Renal cortex interstitium (tissue), 11 donors: ENCODE results near the gene HOXC12. TPM values are rescaled to one million over a fixed set of nuclear protein-coding genes. Genes with fewer than 3 reads are reported as not detected.

Experiments used
- DNase-seq, 11 donors: peaks; one replicate each; pipeline ENCODE4 v3.0.0-alpha.2; 2013; ENCODE audit warnings: low read depth in 9 of 11, low spot score in 4 of 11; ENCODE audit errors: extremely low read depth in 1 of 11
- polyA plus RNA-seq, 3 donors: library from polyadenylated mRNA; unstranded; fragments of 120-200 nt; gene quantifications; one replicate each; pipeline ENCODE4 v1.2.1, GENCODE V29; 2013; ENCODE audit not compliant: insufficient read length in 3 of 3

HOXC12 gene
- polyA plus RNA-seq, 3 donors: not detected

DNA sequence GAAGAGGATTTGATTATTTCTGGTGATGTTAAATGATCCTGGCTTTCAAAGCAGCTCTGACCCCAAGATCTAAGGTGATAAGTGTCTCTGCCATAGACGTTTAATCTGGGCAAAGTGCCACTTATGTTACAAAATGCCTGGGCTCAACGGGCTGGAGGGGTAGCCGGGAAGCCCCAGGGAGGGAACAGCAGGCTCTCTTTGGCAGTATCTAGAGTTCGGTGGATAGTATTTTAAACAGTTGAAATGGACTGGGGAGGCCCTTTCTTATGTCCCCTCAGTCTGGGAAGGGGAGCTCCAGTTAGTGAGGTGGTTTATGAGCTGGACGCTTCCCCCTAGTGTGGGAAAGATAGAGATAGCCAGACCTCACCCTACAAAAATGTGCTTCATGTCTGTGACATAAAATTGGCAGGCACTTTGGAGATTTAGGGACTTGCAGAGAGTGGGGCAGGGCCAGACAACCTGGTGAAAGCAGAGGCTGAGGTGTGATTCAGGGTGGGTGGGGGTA lies 12.8 kb downstream of the HOXC12 start:
- DNase-seq: no peak

DNA sequence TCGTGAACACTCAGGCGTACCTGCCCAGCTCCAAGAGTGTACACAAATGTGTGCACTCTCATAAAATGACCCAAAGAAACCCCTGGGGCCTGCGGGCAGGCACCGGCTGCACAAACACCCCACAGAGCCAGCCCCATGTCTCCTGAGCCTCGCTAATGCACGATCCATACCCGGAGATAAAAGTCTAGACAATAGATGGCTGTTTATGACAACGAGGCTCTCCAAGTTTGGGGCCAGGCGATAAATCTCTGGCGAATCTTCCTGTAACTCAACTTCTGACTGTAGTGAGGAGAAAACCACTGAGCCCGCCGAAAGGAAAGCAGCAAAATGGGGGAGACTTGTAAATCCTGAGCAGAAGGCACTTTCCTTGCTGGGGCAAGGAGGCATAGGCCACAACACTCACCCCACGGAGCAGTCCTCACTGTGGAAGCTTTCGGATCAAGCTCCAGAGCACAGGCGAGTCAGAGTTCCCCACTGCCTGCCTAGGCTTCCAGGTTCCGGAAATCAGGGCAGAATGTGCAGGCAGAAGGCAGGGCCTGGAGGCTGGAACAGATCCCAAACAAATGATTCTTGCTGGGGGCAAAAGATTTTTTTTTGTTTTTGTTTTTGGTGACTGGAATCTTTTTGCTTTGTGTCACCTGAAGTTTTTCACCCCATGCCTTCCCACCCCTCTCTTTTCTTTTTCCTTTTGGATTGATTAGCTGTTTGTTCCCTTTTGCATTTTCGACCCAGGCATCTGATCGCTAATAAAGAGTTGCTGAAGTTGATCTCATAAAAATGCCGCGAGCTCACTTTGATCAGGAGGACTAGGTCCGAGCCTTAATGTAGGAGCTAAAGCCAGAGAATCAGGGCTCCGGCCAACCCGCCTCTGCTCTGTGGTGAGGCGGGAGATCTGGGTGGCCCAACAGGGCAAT lies 13.8 kb downstream of the HOXC12 start:
- DNase-seq: no peak

DNA sequence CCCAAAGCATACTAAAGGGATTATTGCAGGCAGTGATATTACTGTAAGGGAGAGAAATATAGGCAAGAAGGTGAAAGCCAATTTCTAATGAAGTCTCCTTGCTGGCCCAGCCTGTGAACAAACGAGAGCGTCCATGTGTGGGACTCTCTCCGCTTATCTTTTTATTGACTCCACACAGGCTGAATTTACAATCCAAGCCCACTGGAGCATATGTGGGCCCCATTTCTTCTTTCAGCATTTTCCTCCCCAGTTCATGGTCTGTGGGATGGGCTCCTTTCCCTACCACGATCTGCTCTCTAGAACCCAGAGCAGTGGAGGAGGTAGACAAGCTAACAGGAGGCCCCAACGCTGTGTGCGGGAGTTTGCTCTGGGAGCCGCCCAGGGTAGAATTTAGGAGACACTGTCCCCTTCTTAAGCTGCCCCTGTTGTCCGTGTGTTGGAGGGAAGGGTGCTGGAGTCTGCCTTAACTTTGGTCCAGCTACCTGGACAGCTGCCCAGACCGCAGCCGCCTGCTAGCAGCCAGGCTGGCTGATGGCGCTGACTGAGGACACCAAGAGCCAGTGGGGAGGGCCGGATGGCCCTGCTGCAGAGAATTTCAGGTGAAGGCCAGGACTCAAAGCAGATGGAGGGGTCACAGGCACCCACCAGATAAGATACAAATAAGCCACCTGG lies 15.0 kb downstream of the HOXC12 start:
- DNase-seq: no peak

DNA sequence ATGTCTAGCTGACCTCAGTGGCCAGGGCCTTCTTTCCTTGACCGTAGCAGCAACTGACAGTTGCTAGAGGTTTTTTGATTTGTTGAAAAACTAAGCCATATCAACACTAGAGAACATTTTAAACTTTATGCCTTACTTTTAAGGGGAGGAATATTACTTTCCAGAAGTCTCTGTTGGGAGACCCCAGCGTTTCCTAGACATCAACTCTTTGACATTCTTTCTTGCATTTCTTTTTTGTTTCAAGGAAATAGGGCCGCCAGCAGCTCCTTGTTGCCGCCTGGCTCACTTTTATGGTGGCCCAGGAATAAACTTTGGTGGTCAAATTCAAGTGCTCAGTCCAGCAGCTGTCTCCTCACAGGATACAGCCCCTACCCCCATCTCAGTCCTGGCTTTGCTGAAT lies 15.7 kb downstream of the HOXC12 start:
- DNase-seq: no peak

DNA sequence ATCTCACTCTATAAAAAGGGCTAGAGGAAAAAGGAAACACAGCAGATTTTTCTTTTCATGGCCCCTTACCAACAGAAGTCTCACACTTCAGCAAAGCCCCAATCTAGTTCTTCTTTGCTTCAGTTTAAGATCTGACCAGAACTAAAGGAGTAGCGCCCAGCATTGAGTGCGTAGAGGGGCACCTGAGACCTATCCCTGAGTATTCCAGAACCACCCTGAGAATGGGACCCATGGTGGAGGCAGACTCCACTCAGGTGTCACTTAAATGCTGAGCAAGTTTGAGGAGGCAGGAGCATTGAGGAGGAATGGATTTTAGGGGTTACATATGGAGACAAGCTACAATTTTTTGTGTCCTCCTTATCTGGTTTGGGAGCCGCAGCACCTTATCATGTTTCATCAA lies 16.4 kb downstream of the HOXC12 start:
- no peak for DNase-seq

DNA sequence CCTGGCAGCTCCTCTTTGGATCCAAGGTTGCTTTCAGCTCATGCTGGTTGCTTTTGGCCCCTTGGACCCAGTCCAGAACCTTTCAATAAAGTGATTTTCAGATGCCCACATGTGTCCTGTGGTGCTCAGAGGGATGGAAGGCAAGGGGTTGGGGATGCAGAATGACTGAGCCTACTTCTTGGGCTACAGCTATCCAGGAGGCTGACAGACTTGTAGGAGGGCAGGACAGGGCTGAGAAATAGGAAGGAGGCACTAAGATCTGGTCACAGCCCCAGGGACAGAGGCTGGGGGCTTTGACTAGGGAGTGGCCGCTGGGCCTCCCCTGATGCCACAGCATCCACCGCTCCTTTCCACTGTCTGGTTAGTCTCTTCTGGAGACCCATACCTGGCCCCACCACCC lies 17.0 kb downstream of the HOXC12 start:
- DNase-seq: no peak

DNA sequence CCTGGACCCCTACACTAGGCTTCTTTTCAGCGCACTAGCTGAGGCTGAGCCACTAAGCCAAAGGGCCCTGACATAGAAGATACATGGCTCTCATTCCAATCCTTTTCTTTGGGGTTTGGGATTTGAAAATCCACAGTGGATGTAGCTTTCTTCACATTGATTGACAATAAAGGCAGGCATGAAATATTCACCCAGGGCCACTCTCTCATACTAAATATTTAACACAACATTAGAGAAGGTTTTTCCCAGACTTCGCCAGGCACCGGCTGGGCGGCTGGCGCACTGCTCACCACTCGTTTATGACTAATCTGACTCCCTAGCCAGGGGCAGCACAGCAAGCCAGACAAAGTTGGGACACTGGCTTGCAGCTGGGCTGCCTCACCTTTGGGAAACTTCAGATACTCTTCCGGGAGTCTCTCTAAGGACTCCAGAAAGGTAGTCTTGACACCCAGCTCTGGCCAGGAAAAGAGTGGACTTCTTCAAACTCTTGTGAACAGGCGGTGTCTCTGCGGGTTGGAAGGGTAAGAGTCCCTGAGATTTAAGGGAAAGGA lies 17.5 kb downstream of the HOXC12 start:
- no peak for DNase-seq

DNA sequence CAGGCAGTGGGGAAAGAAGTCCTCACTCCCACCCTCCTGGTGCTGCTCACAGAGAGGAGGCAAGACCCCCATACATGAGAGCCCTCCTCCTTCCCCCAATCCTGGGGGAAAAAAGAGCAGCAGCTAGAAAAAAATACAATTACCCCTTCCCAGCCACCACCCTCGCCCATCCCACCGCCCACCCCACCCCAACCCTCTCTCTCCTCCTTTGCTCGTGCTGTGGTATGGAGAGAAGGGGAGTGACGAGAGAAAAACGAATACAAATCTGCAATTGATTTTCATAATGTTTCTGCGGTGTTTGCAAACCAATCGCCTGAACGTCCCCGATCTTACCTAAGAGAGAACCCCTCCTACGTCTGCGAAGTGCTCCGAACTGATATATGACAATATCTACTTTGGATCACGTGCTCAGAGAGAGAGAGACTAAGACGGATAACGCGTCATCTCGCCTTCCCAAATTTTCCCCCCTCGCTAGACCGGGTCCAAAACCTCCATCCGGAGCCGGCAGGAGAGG lies 18.1 kb downstream of the HOXC12 start, which contains the start of gene HOXC11:
HOXC11 (plus strand) TSS at position 405 of the 514 bp plus-strand sequence. CDS start 116 bp downstream, outside the sequence.
- no peak for DNase-seq

DNA sequence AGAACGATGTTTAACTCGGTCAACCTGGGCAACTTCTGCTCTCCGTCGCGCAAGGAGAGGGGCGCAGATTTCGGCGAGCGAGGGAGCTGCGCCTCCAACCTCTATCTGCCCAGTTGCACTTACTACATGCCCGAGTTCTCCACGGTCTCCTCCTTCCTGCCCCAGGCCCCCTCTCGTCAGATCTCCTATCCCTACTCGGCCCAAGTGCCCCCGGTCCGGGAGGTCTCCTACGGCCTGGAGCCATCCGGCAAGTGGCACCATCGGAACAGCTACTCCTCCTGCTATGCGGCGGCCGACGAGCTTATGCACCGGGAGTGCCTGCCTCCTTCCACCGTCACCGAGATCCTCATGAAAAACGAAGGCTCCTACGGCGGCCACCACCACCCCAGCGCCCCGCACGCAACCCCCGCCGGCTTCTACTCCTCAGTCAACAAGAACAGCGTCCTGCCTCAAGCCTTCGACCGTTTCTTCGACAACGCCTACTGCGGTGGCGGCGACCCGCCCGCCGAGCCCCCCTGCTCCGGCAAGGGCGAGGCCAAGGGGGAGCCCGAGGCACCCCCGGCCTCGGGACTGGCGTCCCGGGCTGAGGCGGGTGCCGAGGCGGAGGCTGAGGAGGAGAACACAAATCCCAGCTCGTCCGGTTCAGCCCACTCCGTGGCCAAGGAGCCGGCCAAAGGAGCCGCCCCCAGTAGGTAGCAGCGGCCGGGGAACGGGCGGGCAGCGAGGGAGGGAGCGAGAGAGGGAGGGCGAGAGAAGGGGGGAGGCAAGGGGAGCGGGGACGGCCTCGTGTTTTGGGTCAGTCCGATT lies 18.7 kb downstream of the HOXC12 start:
- DNase-seq: no peak

DNA sequence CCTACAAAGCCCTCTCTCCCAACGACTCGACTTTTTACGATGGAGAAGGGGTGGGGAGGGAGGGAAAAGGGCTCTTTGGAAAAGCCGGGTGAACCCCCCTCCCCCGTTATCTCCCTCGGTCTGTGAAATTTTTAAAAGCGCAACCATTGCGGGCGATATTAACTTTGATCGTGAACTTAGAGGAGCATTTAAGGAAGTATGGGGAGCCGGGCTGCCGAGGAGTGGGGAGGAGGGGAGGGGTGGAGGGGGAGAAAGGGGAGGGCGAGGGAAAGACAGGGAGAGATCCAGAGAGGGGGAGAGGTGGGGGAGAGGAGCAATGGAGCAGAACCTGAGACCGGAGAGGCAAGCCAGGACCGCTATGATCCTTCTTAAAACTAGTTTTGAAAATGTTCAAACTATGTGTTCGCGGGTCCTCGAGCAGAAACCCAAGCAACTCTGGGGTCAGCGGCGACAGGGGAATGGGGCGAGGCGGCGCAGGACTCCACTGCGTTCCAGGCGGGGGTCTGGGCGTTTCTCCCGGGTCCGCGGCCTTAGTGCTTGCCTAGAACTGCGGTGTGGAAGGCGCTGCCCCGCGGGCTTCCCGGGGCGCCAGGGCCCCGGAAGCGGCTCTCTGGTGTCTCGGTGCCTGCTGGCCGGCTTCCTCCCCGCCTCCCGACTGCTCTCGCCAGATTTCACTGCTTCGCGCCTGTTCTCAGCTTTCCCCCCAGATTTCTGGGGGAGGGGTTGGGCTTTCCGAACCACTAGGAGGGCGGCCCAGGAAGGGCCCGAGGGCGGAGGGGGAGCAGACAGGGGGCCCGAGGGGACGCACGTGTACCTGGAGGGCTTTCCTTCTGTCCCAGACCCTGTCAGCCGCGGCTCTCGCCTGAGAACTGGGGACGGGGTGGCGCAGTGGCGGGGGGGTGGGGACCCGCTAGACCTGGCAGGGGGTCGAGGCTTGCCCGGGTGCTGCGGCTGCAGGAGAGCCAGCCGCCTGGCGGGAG lies 19.7 kb downstream of the HOXC12 start, which contains the start of gene HOTAIR:
HOTAIR (minus strand) TSS at position 871 of the 980 bp plus-strand sequence.
- no peak for DNase-seq

DNA sequence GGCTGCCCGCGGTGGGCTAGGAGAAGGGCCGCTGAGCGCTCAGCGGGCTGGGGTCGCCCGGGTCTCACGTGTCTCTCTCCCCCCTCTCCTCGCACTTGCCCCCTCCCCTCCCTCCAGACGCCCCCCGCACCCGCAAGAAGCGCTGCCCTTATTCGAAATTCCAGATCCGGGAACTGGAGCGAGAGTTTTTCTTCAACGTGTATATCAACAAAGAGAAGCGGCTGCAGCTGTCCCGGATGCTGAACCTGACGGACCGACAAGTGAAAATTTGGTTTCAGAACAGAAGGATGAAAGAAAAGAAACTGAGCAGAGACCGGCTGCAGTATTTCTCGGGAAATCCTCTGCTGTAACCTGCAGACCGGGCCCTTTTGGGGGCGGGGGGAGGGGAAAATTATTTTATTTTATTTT lies 20.4 kb downstream of the HOXC12 start:
- DNase-seq: no peak

DNA sequence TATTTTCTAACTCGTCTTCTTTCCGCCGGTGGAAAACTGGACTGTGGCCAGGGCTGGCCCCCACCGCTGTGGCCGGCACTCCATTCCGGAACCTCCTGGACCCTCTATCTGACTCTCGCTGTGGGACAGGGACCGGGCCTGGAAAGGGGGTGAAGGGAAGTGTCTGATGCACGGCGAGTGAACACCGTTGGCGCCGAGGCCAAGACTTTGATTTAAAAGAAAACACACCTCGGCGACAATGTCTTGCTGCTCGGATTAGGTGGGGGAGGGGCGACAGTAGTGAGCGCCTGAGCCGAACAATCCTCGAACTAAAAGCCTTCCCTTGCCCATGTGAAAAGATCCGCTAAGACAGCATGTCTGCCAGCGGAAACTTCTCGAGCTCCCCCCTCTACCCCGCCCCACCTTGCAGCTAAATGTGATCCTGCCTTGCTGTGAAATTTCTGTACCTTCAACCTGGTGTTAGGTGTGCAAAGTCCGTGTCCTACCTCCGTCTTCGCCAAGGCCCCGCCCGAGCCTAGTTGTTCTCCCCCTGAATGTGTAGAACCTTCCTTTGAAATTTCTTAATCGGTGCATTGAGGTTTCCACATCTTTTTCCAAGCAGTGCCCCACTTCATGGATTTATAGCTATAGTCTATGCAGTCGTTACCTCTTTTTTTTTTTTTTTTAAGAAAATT lies 20.9 kb downstream of the HOXC12 start:
- no peak for DNase-seq

DNA sequence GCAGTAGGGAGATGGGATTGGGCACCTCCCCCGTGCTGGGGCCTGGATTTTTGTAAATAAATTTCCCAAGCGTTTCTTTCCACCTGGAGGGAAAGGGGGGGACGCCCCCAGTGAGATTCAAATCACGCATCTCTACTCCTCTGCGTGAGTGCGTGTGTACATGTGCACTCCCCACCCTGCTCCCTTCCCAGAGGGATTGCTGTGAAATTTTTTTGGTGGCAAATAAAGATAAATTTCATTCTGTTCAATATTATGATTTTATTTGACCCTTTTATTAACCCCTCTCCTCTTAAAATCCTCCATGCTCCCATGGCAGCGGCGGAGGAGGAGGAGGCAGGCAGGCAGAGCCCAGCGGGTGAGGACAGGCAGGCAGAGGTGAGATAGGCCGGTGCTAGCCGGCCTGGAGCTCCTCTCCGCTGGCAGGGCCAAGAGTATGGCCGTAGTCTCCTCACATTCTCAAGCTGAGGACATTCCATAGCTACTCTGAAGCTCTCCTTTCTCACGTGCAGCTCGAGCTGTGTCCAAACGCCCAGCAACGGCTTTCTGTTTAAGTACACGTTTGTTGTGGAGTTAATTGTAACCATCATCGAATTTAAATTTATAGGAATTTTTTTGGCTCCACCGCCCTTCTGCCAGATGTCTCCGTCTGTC lies 21.6 kb downstream of the HOXC12 start:
- no peak for DNase-seq

DNA sequence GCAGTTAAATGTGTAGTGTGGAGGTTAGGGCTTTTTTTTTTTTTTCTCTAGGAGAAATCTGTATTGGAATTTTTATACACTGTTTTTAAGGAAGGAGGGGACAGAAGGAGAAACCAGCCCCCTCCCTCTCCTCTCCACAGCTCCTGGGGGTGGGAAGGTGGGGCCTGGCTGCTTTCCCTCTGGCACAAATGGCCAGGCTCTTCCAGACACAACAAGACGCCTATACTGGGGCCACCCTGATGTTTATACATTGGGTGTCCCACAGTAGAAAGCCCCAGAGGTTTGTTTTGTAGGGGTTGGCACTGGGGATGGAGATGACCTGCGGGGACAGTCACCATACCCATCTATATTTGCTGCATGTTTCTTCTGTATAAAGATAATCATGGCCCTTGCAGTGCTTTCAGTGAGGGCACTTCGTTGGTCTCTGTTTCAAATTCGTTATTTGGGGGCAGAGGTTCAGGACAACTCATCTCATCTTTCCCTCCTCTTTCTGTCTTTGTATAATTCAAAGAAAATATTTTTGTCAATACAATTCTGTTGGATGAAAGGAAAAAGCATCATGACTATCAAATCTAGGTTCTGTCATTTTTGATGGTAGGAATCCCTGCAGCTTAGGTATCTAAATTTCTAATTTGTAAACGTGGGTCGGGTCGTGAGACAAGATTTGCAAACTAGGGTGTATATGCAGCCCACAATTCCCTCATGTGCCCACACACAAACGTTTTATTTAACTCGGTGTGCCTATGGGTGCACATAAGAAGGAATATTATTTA lies 22.3 kb downstream of the HOXC12 start:
- no peak for DNase-seq

DNA sequence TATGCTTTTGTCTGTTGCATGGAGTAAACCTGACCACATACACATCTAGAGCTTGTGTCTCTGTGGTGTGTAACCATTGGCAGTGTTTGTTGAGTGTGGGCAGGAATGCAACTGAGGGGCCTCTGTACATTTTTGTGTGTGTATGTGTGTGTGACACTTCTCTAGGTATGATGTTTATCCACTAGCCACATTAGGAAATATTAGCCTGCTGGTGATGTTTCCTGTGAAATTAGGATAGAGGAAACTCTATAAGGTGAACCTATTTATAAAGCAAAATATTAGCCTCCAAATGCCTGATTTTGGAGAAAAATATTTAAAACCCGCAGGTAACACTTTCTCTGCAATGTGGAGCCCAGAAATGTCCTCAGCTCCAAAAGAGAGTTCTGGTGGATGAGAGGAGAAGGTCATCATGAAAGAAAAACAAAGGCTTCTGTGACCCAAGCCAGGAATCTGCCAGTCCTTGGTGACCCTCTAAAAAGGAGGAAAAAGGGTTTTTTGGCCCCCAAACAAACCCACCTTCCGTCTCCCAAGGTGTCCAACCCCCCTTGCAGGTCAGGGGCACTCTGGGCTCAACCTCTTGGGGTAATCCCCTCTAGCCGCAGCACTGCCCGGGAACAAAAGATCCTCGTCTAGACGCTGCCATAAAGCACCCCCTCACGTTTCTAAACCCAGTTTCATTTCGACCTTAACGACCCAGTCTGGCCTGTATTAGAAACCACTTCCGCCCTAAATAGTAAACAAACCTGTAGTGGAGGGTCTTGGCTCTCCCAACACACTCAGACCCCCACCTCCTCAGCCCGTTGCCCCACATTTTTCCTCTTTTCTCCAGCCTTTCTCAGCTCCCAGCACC lies 23.1 kb downstream of the HOXC12 start:
- no peak for DNase-seq
